ENCODE data around the gene GPD2.

DNA sequence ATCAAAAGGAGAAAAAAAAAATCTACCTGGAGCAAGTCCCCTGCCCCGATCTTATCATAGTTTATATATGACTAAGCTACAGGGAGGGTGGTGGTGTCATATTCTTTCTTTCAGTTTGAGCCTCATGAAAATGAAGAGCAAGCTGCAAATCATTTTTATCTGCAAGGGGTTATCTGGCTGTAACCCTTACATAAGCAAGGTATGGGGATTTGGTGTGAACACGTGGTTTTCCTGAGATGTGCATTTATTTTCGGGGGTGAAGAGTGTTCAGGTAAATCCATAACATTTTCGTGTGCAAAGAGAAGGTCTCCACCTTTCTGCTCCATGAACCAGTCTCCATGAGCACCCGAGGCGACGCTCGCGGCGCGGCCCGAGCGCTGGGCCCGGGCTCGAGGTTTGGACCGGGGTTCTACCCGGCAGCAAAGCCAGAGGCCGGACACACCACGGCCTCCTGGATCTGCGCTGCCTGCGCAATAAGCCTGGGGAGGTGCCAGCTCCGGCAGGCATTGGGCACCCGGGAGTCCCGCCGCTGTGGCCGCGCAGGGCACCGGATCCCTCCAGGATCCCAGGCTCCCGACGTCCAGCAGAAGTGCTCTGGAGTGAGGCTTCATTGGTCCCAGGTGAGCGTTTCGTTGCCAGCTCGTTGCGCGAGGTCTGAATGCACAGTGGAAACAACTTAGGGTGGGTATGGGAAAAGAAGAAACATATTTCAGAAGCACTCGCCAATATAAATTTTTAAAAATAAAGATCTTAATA is 36.1 kb upstream of the GPD2 start:
- TF ChIP-seq, protein P1, sequence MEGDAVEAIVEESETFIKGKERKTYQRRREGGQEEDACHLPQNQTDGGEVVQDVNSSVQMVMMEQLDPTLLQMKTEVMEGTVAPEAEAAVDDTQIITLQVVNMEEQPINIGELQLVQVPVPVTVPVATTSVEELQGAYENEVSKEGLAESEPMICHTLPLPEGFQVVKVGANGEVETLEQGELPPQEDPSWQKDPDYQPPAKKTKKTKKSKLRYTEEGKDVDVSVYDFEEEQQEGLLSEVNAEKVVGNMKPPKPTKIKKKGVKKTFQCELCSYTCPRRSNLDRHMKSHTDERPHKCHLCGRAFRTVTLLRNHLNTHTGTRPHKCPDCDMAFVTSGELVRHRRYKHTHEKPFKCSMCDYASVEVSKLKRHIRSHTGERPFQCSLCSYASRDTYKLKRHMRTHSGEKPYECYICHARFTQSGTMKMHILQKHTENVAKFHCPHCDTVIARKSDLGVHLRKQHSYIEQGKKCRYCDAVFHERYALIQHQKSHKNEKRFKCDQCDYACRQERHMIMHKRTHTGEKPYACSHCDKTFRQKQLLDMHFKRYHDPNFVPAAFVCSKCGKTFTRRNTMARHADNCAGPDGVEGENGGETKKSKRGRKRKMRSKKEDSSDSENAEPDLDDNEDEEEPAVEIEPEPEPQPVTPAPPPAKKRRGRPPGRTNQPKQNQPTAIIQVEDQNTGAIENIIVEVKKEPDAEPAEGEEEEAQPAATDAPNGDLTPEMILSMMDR (conservative IDR thresholded peaks at IDR 0.05; ENCODE audit: low read depth, low read length): no peak
- TF ChIP-seq POLR2A (IDR thresholded peaks at IDR 0.05; ENCODE audit: low read depth, low read length): 0 out of 2 replicates have a peak, but pooled peaks have one; percentile 24
- no peak for TF ChIP-seq RCOR1 (IDR thresholded peaks at IDR 0.05; ENCODE audit: insufficient replicate concordance, low read length)

Data from IMR-90 (cell line).